DMS 273 (cell line): Measurements from ENCODE around the gene CHD1L.
"Not testable (repeated sequence)": the region's sequence is repeated elsewhere in the genome, so short reads cannot be mapped to it uniquely, and the experiment has no call there.

Experiments used
- DNase-seq: peaks from one replicate; lab custom pipeline; 2025; ENCODE audit not compliant: unreplicated experiment; lab: John Stamatoyannopoulos, UW

The CHD1L gene

GRCh38 chr1:147242449-147243227 is at the start of gene CHD1L:
TSS of gene CHD1L (plus strand) at chr1:147242684. CDS start at chr1:147242704, 20 bp downstream.
- DNase-seq = peak; percentile 98

DNA sequence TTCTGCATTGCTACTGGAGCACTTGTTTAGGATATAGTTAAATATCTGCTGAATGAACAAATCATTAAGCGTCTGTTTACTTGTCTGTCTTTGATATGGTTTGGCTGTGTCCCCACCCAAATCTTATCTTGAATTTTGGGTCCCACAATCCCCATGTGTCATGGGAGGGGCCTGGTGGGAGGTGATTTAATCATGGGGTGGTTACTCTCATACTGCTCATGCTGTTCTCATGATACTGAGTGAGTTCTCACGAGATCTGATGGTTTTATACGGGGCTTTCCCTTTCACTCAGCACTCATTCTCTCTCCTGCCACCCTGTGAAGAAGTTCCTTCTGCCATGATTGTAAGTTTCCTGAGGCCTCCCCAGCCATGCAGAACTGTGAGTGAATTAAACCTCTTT is 45.2 kb upstream of the CHD1L start:
- DNase-seq = not testable (repeated sequence)

DNA sequence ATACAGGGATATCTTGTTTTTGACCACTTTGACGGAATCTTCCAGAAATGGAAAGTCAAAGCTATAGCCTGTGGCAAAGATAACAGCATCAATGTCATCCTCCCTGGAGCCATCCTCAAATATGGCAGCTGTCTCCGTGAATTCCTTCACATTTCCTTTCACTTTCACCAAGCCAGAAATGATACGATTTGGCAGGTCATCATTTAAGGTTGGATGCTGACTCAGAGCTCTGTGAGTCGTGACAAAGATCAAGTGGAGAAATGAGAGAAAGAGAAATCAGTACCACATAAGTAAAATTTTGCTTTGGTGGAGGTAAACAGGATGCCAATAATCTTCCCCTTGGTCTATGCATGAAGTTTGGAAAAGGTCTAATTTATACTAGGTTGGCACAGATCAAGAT is 41.2 kb upstream of the CHD1L start:
- no peak for DNase-seq

DNA sequence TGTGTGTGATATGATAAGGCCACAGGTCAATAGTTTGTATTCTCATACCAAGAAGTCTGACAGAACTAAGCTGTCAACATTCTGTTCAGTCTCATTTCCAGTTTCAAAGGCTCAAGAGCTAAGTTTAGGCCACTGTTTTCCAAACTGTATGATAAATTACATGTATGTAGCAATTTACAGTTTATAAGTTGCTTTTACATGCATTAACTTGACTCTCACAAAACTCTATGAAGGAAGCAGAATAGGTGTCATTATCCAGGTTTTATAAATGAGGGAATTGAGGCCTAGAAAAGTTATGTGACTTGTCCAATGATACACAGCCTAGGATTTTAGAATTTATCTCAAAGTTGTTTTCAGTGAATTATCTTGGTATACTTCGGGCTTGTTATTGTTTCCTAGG is 40.7 kb upstream of the CHD1L start:
- no peak for DNase-seq

DNA sequence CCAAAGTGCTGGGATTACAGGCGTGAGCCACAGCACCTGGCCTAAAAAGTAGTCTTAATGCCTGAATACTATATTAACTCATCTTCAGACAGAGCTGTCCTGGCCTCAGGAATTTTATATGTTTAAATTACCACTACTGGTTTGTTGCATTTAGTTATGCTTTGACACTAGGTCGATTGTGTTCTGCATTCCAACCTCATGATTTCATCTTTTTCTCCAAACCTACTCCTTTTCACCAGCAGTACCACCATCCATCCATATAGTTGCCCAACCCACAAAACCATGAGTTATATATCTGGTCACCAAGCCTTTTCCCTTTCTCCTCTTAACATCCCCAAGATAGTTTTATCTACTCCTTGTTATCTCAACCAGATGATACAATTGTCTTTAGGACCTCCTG is 39.9 kb upstream of the CHD1L start:
- no peak for DNase-seq

DNA sequence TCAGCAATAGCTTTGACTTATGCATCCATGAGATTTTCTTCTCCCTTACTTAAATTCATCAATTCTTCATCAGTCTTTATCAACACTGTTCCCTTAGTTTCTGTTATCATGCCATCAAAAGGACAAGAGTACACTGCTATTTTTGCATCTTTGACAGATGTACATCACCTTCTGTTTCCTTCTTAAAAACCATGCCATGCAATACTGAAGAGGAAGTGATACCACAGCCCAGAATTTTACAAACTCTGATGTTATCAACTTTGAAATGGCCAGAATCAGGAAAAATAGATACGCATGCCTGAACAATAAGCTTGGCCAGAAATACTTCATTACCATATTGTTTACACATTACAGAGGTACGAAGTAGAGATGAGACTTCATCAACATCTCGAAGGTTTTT is 38.4 kb upstream of the CHD1L start:
- DNase-seq = no peak

DNA sequence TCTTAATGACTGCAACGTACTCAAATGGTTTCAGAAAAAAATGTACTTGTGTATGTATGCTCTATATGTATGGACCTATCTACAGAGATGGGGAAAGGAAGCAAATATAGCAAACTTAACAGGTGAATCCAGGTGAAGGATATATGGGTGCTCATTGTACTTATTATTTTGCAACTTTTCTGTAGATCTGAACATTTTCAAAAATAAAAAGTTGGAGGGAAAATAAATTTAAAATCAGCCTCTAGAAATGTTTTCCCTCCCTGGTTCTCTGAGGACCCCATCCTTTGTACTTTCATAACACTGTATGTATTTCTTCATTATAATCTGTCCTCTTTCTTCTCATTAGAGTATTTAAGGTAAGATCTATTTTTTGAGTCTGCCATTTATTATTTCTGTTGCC is 35.3 kb upstream of the CHD1L start:
- no peak for DNase-seq

DNA sequence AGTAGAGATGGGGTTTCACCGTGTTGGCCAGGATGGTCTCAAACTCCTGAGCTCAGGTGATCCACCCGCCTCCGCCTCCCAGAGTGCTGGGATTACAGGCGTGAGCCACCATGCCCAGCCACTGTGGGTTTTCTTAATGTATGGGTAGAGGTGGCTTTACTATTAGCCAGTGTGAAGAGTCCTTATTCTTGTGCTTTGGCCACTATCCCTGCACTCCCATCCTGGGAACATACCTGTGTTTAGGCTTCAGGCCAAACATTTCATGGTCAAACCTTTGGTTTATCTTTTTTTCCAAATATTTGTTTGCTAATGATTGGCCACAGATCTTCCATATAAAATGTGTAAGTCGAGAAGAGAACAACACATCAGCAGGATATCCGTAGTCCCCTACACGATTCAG is 33.9 kb upstream of the CHD1L start:
- no peak for DNase-seq

GRCh38 chr1:147209825-147210821 is 32.4 kb upstream of the CHD1L start:
- DNase-seq = no peak

DNA sequence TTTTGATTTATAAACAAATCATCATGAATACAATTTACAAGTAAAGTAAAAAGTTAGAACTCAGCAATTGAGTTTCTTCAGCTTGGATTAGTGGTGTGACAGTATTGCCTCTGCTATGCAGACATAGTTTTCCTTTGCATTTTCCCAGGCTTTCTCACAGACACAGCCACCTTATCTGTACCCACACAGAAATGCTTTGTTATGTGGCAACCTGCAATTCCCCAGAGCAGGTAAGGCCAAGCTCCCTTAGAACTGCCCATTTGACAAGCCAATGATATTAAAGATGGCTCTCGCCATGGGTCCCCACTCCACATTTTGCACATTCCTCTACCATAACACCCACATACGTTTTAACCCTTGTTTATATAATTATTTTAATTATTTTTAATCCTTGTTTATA is 31.5 kb upstream of the CHD1L start:
- no peak for DNase-seq

- no peak for DNase-seq
These were observed 30.9 kb upstream of the CHD1L start for GRCh38 chr1:147211577-147211976.

DNA sequence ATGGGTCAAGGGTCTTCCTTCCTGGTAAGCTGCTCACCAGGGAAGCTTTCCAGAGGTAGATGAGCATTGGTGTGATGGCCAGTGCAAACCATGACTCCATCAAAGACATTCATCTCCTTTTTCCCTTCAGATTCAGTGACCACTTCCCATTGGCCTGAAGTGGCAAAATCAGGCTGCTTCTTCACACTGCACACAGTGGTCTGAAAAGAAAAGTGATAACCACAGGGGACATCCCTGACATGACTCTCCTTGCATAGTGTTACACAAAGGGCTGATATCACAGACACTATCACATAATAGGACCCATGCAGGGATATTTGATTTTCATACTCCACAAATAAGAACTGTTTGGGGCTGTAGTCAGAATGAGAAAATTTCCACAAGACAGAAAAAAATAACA is 29.2 kb upstream of the CHD1L start:
- no peak for DNase-seq

DNA sequence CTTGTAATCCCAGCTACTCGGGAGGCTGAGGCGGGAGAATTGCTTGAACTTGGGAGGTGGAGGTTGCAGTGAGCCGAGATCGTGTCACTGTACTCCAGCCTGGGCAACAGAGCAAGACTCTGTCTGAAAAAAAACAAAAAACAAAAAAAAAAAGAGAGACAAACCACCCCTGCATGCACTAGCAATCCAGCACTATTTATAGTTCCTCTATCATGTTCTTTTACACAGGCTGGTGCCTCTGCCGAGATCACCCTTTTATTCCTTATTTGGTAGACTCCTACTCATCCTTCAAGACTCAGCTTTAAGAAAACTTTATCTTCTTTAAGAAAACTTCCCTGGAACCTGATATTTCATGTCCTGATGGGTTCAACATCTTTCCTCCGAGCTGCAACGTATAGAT is 28.2 kb upstream of the CHD1L start:
- no peak for DNase-seq

DNA sequence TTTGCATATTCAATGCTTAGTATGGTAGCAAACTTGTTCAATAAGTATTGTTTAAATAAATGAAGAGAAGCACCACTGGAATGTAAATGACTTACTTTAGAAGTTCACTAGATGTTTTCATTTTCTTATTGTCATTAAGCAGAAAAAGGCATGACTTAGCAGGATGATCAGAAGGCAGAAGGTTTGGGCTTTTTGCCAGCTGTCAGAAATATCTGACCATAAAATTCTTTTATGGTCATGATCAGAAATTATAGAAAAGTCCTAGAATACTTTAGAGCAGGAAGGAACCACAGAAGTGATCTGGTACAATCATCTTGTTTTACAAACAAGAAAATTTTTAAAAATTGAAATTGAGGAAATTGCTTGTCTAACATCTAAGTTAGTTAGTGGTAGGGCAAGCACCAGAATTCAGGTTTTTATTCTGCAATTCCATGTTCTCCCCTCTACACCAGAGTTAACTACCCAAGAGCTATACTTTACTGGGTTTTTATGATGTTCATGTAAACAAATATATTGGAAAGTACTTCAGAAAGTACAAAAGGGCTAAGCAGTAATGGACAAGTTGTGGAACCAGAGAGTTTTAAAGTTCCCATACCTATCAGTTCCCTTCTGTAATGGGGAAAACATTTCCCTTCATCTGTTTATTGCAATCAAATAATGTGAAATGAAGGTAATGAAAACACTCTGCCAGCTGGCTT is 27.5 kb upstream of the CHD1L start:
- DNase-seq = peak; percentile 4

DNA sequence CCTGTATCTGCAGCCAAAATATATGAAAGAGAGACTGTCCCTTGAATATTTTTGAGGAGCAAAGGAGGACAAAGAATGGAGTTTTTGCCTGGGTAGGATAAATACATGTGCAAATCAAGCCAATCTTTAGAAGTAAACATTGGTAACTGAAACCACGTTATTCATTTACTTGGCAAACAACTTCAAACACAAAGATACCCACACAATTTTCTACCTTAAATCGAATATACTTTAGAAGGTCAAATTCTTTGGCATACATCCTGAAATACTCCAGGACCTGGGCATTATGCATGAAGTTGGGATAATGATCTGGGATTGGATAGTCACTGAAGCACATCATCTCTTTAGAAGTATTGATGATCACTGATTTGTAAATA is 27.0 kb upstream of the CHD1L start:
- DNase-seq = no peak

DNA sequence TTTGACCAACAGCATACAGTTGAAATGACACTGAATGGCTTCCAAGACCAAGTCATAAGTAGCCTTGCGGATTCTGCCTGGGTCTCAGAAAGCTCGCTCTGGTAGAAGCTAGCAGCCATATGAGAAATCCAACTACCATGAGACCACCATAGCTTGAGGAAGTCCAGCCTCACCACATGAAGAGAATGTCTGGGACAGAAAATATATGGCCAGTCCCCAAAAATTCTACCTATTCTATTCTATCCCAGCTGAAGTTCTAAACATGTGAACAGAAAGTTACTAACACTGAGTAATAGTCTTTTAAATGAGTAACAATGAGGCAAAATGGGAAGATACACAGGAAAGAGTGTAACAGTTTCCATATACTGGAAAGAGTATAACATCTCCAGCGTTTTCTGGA is 26.4 kb upstream of the CHD1L start:
- DNase-seq = no peak

GRCh38 chr1:147217141-147217540 is 25.3 kb upstream of the CHD1L start:
- no peak for DNase-seq

- no peak for DNase-seq
These were observed 23.9 kb upstream of the CHD1L start for GRCh38 chr1:147218606-147219005.

DNA sequence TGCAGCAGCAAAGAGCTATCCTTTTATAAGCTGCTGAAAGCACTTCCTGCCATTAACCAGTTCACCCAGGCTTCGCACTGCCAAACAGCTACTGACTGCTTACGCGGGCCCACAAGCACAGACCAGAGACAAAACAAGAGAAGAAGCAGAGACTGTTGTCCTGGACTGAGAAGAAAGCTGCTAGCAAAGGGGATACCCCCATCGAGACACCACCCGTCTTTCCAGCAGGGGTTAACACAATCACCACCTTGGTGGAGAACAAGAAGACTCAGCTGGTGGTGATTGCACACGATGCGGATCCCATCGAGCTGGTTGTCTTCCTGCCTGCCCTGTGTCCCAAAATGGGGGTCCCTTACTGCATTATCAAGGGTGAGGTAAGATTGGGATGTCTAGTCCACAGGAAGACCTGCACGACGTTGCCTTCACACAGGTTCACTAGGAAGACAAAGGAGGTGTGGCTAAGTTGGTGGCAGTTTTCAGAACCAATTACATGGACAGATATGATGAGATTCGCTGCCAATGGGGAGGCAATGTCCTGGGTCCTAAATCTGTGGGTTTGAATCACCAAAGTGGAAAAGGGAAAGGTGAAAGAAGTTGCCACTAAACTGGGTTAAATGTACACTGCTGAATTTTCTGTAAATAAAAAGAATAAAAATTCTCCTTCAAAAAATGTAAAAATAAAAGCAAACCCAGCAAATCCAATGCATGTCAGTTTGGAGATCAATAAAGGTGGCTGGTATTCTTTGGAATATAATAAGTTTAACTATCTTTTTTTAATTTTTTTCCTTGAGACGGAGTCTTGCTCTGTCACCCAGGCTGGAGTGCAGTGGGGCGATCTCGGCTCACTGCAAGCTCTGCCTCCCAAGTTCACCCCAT is 18.5 kb upstream of the CHD1L start:
- DNase-seq = no peak

DNA sequence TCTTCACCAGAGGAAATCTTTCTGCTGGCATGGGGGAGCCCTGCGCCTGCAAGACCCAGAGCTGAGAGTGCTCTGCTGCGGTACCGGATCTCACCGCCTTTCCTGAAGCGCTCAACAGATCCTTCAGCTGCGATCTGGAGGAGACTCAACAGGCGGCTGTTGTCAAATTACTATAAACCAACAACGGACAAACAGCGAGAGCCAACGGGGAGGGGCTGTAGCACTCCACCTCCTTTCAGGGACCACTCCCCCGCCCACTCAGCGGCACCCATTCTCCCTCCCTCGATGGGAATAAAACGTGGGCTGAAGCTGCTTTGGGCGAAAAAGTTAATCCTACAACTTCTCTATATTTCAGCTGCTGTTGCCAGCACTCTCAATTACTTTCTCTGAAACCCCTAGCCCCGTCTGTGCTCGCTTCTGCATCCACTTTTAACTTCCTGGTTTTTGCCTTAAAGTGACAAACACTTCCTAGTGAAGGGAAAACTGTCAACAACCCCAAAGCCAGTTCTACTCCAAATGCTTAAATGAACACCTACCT is 17.2 kb upstream of the CHD1L start, which contains the start of gene FMO5:
FMO5 (minus strand) TSS at position 147 of the 538 bp plus-strand sequence. CDS start 310 bp downstream, outside the sequence.
- no peak for DNase-seq
